OCI-LY7 (cell line): ENCODE results near the gene TFIP11.

Experiments
- CTCF ChIP-seq: fragments of 200-600 bp; sonication (generic); conservative IDR thresholded peaks from 2 replicates; pipeline ENCODE4 v1.5.1; 2014; ENCODE audit warnings: mild to moderate bottlenecking, antibody characterized with exemption, low read length, moderate library complexity, mixed read lengths
- EZH2phosphoT487 ChIP-seq: fragments of 200-600 bp; sonication (generic); IDR thresholded peaks from 2 replicates; pipeline ENCODE4 v1.6.1; 2018; ENCODE audit warnings: low read depth, borderline replicate concordance, mild to moderate bottlenecking, mixed run types, antibody characterized with exemption, low read length, moderate library complexity, mixed read lengths

GRCh38 chr22:26453812-26454500, 58.3 kb downstream of the TFIP11 start:
- TF ChIP-seq CTCF (no peak), EZH2phosphoT487 (no peak)
